HG03039 (cell line): ENCODE measurements around the gene MEOX1.

ENCODE experiments used
- ATAC-seq: cut with Tn5 transposase; IDR thresholded peaks from one replicate; pipeline ENCODE4 v1.9.1; 2021; ENCODE audit warnings: mild to moderate bottlenecking, moderate library complexity; ENCODE audit not compliant: unreplicated experiment

MEOX1 gene

GRCh38 chr17:43658900-43659299 lies 2.8 kb downstream of the MEOX1 start:
- ATAC-seq, result no peak

DNA sequence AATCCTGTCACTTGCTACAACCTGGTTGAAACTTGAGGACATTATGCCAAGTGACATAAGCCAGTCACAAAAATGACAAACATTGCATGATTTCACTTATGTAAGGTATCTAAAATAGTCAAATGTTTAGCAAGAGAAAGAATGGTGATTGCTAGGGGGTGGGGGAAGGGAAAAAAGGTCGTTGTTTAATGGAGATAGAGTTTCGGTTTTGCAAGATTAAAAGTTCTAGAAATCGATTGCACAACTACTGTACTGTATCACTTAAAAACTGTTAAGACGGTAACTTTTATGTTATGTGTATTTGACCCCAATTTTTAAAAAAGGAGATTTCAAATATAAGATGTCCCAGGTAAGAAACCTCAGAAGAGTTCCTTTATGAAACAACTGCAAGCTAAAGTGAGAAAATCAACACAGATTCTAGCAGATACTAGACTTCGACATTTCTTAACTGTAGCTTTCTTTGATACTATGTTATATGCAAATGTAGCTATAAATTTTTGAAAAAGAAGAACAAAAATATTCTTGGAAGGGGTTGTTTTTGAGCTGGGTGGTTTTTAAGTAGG lies 5.9 kb downstream of the MEOX1 start:
- no peak for ATAC-seq

- no peak for ATAC-seq
These were observed 9.6 kb downstream of the MEOX1 start for GRCh38 chr17:43652124-43652480.

DNA sequence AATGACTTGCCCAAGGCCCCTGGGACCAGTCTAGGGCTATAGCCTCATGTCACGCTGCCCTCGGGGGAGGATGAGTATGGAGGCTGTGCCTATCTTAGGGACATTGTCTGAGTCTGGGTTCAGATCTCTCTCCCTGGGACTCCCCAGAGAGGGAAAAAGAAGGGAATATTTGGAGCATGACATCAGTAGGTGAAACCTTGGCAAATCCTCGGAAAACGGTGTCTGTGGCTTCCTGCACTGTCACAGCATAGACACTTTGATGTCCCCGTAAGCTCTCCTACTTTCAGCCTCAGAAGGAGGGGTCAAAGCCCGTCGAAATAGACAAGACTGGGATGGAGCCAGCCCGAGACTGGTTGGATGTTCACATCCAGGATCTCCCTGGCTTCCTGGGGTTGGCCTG lies 11.3 kb downstream of the MEOX1 start:
- ATAC-seq, result no peak

GRCh38 chr17:43648916-43649315 lies 12.8 kb downstream of the MEOX1 start:
- no peak for ATAC-seq

- ATAC-seq, result no peak
These were observed 15.8 kb downstream of the MEOX1 start for GRCh38 chr17:43645765-43646481.

GRCh38 chr17:43645450-43645764 lies 16.3 kb downstream of the MEOX1 start:
- no peak for ATAC-seq

DNA sequence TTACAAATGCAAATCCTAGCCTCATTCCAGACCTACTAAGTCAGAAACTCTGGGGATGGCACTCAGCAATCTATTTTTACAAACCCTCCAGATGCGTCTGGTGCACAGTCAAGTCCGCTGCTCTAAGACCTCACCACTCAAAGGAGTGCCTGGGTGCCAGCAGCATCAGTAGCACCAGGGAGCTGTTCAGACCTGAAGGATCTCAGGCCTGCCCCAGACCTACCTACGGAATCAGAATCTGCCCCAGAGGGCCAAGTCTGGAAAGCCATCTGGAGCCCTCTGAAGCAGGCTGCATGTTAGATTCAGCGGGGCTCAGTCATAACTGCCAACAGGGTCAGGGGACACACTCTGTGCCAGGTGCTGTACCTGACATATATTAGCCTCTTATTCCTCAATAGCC lies 17.6 kb downstream of the MEOX1 start:
- ATAC-seq, result no peak

- ATAC-seq, result no peak
These were observed 20.3 kb downstream of the MEOX1 start for GRCh38 chr17:43641416-43641815.

GRCh38 chr17:43640491-43641252 lies 21.1 kb downstream of the MEOX1 start:
- ATAC-seq, result no peak

DNA sequence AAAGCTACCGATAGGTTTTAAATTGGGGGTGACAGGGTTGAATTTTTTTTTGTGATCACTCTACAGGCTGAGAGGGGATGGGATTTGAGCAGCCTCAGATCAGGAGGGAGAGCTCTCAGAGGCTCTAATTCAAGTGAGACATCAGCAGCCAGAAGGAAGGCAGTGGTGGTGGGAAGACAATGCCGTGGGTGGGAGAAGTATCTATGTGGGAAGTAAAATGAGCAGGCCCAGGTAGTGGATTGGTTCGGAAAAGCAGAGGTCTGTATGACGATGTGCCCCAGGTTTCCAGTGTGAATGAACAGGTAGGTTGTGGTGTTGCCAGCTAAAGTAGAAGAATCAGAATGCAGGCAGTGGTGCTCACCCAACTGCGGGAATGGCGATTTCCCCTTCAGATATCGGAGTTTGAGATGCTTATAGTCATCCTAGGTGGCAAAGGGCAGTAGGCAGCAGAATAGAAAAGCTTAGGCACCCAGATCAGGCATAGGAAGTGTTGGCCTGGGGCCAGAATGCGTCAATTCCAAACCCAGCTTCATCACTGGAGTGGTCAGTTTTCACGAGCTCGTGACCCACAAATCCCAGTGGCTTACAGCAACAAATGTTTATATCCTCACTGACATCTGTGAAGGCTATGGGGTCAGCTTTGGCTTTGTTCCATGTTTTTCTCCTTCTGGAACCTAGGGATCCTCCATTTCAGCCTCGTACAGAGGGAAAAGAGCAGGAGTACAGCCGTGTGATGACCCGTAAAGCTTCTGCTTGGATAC lies 24.0 kb downstream of the MEOX1 start:
- ATAC-seq, result no peak

- ATAC-seq, result no peak
These were observed 25.3 kb downstream of the MEOX1 start for GRCh38 chr17:43636426-43636825.

- ATAC-seq, result no peak
These were observed 27.1 kb downstream of the MEOX1 start for GRCh38 chr17:43634591-43635125.

- no peak for ATAC-seq
These were observed 29.5 kb downstream of the MEOX1 start for GRCh38 chr17:43632221-43632620.

GRCh38 chr17:43631429-43631828 lies 30.3 kb downstream of the MEOX1 start:
- ATAC-seq, result no peak

GRCh38 chr17:43628089-43628650 lies 33.6 kb downstream of the MEOX1 start:
- ATAC-seq, result no peak

- ATAC-seq, result no peak
These were observed 34.1 kb downstream of the MEOX1 start for GRCh38 chr17:43627653-43628052.

DNA sequence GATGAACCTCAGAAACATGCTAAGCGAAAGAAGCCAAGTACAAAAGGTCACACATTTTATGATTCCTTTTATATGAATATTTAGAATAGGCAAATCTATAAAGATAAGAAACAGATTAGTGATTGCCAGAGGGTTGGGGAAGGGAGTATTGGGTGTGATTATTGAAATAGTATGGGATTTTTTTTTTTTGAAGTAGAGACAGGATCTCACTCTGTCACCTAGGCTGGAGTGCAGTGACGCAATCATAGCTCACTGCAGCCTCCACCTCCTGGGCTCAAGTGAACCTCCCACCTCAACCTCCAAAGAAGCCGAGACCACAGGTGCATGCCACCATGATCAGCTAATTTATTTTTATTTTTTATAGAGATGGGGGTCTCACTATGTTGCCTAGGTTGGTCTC lies 35.7 kb downstream of the MEOX1 start:
- ATAC-seq, result no peak

- no peak for ATAC-seq
These were observed 36.1 kb downstream of the MEOX1 start for GRCh38 chr17:43625606-43626005.

- no peak for ATAC-seq
These were observed 41.1 kb downstream of the MEOX1 start for GRCh38 chr17:43620581-43620980.

GRCh38 chr17:43620147-43620546 lies 41.6 kb downstream of the MEOX1 start:
- ATAC-seq, result no peak
